HEK293 (cell line): ENCODE results near the gene GABRD.

ENCODE experiments used
- PRDM1 ChIP-seq: fragments of 450-650 bp; formaldehyde crosslinking; IDR thresholded peaks from 2 replicates; pipeline ENCODE4; 2016; ENCODE audit warnings: missing biosample characterization, missing genetic modification characterization
- TCF7L2 ChIP-seq: IDR thresholded peaks from 2 replicates; pipeline ENCODE4 v1.6.1; 2011; ENCODE audit warnings: low read depth, mild to moderate bottlenecking, inconsistent platforms, low read length, moderate library complexity, borderline replicate concordance
- ZEB2 ChIP-seq: fragments of 450-650 bp; formaldehyde crosslinking; IDR thresholded peaks from 2 replicates; pipeline ENCODE4 v1.5.1; 2016; ENCODE audit warnings: missing biosample characterization, missing genetic modification characterization
- ZFP41 ChIP-seq: fragments of 450-650 bp; formaldehyde crosslinking; IDR thresholded peaks from 2 replicates; pipeline ENCODE4 v1.5.1; 2016; ENCODE audit warnings: missing biosample characterization, missing genetic modification characterization, borderline replicate concordance
- ZNF292 ChIP-seq: fragments of 450-650 bp; formaldehyde crosslinking; IDR thresholded peaks from 2 replicates; pipeline ENCODE4 v1.5.1; 2016; ENCODE audit warnings: low read depth, missing biosample characterization, missing genetic modification characterization, borderline replicate concordance
- TF ChIP-seq, protein P1 (sequence below): fragments of 450-650 bp; formaldehyde crosslinking; IDR thresholded peaks from 2 replicates; pipeline ENCODE4 v1.5.1; 2016; ENCODE audit warnings: missing biosample characterization, missing genetic modification characterization
- TF ChIP-seq, protein P2 (sequence below): sonication (generic); formaldehyde crosslinking; IDR thresholded peaks from 2 replicates; pipeline ENCODE4 v1.8.1; 2022; ENCODE audit warnings: mild to moderate bottlenecking, moderate library complexity, missing genetic modification reagents
- TF ChIP-seq, protein P3 (sequence below): fragments of 450-650 bp; formaldehyde crosslinking; IDR thresholded peaks from 2 replicates; pipeline ENCODE4 v1.5.1; 2016; ENCODE audit warnings: missing biosample characterization, missing genetic modification characterization

DNA sequence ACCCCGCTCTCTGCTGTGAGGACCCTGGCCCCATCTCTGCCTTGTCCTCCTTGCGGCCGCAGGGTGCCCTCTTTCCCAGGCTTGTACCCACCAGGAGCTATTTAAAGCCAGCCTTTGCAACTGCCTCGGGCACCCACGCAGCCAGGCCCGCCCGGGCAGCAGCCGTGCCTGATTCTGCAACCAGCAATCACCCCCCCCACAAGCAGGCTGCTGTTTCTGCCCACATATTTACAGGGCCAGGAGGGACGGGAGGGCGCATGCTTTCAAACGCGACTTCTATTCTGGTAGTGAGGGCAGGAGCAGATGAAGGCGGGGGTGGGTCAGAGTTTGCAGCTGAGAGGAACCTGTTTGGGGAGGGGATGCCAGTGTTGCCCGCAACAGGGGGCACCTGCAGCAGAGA, 13.6 kb downstream of the GABRD start:
- TF ChIP-seq, protein P1, sequence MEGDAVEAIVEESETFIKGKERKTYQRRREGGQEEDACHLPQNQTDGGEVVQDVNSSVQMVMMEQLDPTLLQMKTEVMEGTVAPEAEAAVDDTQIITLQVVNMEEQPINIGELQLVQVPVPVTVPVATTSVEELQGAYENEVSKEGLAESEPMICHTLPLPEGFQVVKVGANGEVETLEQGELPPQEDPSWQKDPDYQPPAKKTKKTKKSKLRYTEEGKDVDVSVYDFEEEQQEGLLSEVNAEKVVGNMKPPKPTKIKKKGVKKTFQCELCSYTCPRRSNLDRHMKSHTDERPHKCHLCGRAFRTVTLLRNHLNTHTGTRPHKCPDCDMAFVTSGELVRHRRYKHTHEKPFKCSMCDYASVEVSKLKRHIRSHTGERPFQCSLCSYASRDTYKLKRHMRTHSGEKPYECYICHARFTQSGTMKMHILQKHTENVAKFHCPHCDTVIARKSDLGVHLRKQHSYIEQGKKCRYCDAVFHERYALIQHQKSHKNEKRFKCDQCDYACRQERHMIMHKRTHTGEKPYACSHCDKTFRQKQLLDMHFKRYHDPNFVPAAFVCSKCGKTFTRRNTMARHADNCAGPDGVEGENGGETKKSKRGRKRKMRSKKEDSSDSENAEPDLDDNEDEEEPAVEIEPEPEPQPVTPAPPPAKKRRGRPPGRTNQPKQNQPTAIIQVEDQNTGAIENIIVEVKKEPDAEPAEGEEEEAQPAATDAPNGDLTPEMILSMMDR (tag by site-specific recombination) = no peak
- TF ChIP-seq, protein P2, sequence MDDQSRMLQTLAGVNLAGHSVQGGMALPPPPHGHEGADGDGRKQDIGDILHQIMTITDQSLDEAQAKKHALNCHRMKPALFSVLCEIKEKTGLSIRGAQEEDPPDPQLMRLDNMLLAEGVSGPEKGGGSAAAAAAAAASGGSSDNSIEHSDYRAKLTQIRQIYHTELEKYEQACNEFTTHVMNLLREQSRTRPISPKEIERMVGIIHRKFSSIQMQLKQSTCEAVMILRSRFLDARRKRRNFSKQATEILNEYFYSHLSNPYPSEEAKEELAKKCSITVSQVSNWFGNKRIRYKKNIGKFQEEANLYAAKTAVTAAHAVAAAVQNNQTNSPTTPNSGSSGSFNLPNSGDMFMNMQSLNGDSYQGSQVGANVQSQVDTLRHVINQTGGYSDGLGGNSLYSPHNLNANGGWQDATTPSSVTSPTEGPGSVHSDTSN (CRISPR knock-in tag) = no peak
- TF ChIP-seq ZEB2 (tag by site-specific recombination) = no peak
- no peak for TF ChIP-seq ZFP41 (tag by site-specific recombination)
- no peak for TF ChIP-seq PRDM1
- no peak for TF ChIP-seq TCF7L2
- no peak for TF ChIP-seq ZNF292 (tag by site-specific recombination)
- TF ChIP-seq, protein P3, sequence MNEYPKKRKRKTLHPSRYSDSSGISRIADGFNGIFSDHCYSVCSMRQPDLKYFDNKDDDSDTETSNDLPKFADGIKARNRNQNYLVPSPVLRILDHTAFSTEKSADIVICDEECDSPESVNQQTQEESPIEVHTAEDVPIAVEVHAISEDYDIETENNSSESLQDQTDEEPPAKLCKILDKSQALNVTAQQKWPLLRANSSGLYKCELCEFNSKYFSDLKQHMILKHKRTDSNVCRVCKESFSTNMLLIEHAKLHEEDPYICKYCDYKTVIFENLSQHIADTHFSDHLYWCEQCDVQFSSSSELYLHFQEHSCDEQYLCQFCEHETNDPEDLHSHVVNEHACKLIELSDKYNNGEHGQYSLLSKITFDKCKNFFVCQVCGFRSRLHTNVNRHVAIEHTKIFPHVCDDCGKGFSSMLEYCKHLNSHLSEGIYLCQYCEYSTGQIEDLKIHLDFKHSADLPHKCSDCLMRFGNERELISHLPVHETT = no peak
